CD4-positive, CD25-positive, alpha-beta regulatory T cell (primary cell): ENCODE results near the gene CADM2. TPM values are rescaled to one million over a fixed set of nuclear protein-coding genes. Genes with fewer than 3 reads are reported as not detected.

Experiments used
- ATAC-seq, 2 donors: fragments of 150-1000 bp; cut with Tn5 transposase; one replicate each; pipeline ENCODE4 v1.10.0; 2021; ENCODE audit warnings: low read depth in 2 of 2, moderate number of reproducible peaks in 2 of 2, moderate library complexity in 1 of 2
- DNase-seq, 3 donors: peaks; one replicate each; pipeline versions ENCODE4 v3.0.0 to v3.0.0-alpha.2; 2012 to 2022; ENCODE audit warnings: mixed read lengths in 1 of 3
- H3K27ac ChIP-seq: one replicate; pipeline ENCODE4 v1.7.0; 2013; ENCODE audit warnings: mild to moderate bottlenecking, low read length; ENCODE audit not compliant: insufficient read depth, poor library complexity, severe bottlenecking
- H3K27me3 ChIP-seq: one replicate; pipeline ENCODE4 v1.7.0; 2013; ENCODE audit warnings: low read length; ENCODE audit not compliant: control insufficient read depth, insufficient read depth
- H3K36me3 ChIP-seq: one replicate; pipeline ENCODE4 v1.7.0; 2013; ENCODE audit warnings: mild to moderate bottlenecking, low read length, moderate library complexity; ENCODE audit not compliant: control insufficient read depth, insufficient read depth
- H3K4me1 ChIP-seq: 2 replicates; pipeline ENCODE4 v1.7.0; 2013; ENCODE audit warnings: mild to moderate bottlenecking, low read length; ENCODE audit not compliant: insufficient read depth, control insufficient read depth, poor library complexity, severe bottlenecking
- H3K4me3 ChIP-seq: one replicate; pipeline ENCODE4 v1.7.0; 2013; ENCODE audit warnings: low read depth, mild to moderate bottlenecking, low read length, moderate library complexity
- H3K9me3 ChIP-seq, 2 experiments: 1 replicate in 1 of 2; 2 replicates in 1 of 2; pipeline ENCODE4 v1.7.0; 2013; ENCODE audit warnings: low read length in 2 of 2, mild to moderate bottlenecking in 1 of 2, moderate library complexity in 1 of 2; ENCODE audit not compliant: control insufficient read depth in 2 of 2
- H3K27ac Mint-ChIP-seq, 3 donors: one replicate each; pipeline ENCODE4 v1.8.0; 2020 to 2022; ENCODE audit warnings: mild to moderate bottlenecking in 3 of 3, mixed read lengths in 3 of 3, moderate library complexity in 2 of 3
- H3K27me3 Mint-ChIP-seq: one replicate; pipeline ENCODE4 v1.8.0; 2022; ENCODE audit warnings: mild to moderate bottlenecking, mixed read lengths
- H3K36me3 Mint-ChIP-seq: one replicate; pipeline ENCODE4 v1.8.0; 2020; ENCODE audit warnings: mixed read lengths
- H3K4me1 Mint-ChIP-seq, 4 donors: one replicate each; pipeline ENCODE4 v1.8.0; 2020 to 2022; ENCODE audit warnings: mixed read lengths in 4 of 4, mild to moderate bottlenecking in 1 of 4
- H3K4me3 Mint-ChIP-seq, 4 donors: one replicate each; pipeline ENCODE4 v1.8.0; 2020 to 2022; ENCODE audit warnings: mild to moderate bottlenecking in 4 of 4, mixed read lengths in 4 of 4, moderate library complexity in 3 of 4
- H3K9me3 Mint-ChIP-seq, 7 donors: one replicate each; pipeline ENCODE4 v1.8.0; 2020 to 2022; ENCODE audit warnings: mixed read lengths in 7 of 7, mild to moderate bottlenecking in 3 of 7, moderate library complexity in 2 of 7
- polyA plus RNA-seq, 4 donors: library from polyadenylated mRNA; unstranded; fragments of 300-500 nt; fragmentation: Illumina TruSeq; gene quantifications; one replicate each; pipeline ENCODE4 v1.2.3, GENCODE V29; 2021
- total RNA-seq: library from RNA; stranded (reverse); gene quantifications from one replicate; pipeline ENCODE4 v1.2.3, GENCODE V29; 2022

Gene CADM2
- total and polyA plus RNA-seq, 5 donors from 2014 or later = not detected

DNA sequence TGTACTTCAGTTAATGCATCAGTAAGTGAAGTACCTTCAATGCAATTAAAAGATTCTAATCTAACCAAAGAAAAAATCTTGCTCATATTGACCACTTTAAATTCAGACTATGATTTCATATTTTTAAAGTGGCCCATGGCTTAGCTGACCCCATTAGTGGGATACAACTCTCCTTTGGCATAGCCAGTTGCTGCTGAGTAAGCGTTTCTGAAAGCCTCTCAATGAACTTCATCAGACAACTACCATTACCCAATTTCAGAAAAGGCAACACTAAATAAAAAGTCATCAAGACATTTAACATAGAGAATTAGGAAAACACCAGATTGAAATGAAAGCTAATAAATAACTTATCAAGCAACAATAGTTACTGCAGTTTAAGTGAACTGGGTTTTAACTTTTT lies 27.0 kb downstream of the CADM2 start:
- H3K27ac ChIP-seq = no peak overlapping the region
- no peaks in the 10 kb centered on the region for H3K36me3 ChIP-seq
- Mint-ChIP-seq H3K27ac (no peak overlapping the region), H3K4me1 (no peaks in the 10 kb centered on the region), H3K9me3 (peaks cover 1 to 12% (median 6%) of the 10 kb centered on the region in 7 donors), H3K27me3 (no peaks in the 10 kb centered on the region), H3K4me3 (no peak overlapping the region), H3K36me3 (no peaks in the 10 kb centered on the region)
- no peak for DNase-seq
- H3K4me1 ChIP-seq = no peaks in the 10 kb centered on the region
- no peaks in the 10 kb centered on the region for H3K9me3 ChIP-seq
- H3K27me3 ChIP-seq = no peaks in the 10 kb centered on the region
- no peak overlapping the region for H3K4me3 ChIP-seq
- no peak for ATAC-seq

GRCh38 chr3:84987706-84988504 lies 29.1 kb downstream of the CADM2 start:
- Histone ChIP-seq H3K4me1 (no peaks in the 10 kb centered on the region), H3K4me3 (no peak overlapping the region), H3K9me3 (no peaks in the 10 kb centered on the region), H3K27ac (no peak overlapping the region), H3K27me3 (no peaks in the 10 kb centered on the region), H3K36me3 (no peaks in the 10 kb centered on the region)
- Mint-ChIP-seq H3K27me3 (no peaks in the 10 kb centered on the region), H3K4me3 (no peak overlapping the region), H3K9me3 (peaks cover 2 to 16% (median 6%) of the 10 kb centered on the region in 7 donors), H3K27ac (no peak overlapping the region), H3K4me1 (no peaks in the 10 kb centered on the region), H3K36me3 (no peaks in the 10 kb centered on the region)
- DNase-seq = no peak
- no peak for ATAC-seq

- Mint-ChIP-seq H3K27ac (no peak overlapping the region), H3K9me3 (peaks cover under 1 to 20% (median 8%) of the 10 kb centered on the region in 7 donors), H3K27me3 (no peaks in the 10 kb centered on the region), H3K4me3 (no peak overlapping the region), H3K4me1 (no peaks in the 10 kb centered on the region), H3K36me3 (no peaks in the 10 kb centered on the region)
- H3K4me3 ChIP-seq = no peak overlapping the region
- no peak for DNase-seq
- H3K9me3 ChIP-seq = no peaks in the 10 kb centered on the region
- ATAC-seq = no peak
- no peak overlapping the region for H3K27ac ChIP-seq
- no peaks in the 10 kb centered on the region for H3K4me1 ChIP-seq
- no peaks in the 10 kb centered on the region for H3K36me3 ChIP-seq
- H3K27me3 ChIP-seq = no peaks in the 10 kb centered on the region
These were observed 30.3 kb downstream of the CADM2 start for GRCh38 chr3:84989102-84989501.

- Mint-ChIP-seq H3K4me1 (no peaks in the 10 kb centered on the region), H3K4me3 (no peak overlapping the region), H3K27ac (no peak overlapping the region), H3K27me3 (no peaks in the 10 kb centered on the region), H3K9me3 (peaks cover 0 to 16% (median 4%) of the 10 kb centered on the region in 7 donors), H3K36me3 (no peaks in the 10 kb centered on the region)
- Histone ChIP-seq H3K9me3 (no peaks in the 10 kb centered on the region), H3K36me3 (no peaks in the 10 kb centered on the region), H3K4me3 (no peak overlapping the region), H3K27ac (no peak overlapping the region), H3K4me1 (no peaks in the 10 kb centered on the region), H3K27me3 (no peaks in the 10 kb centered on the region)
- ATAC-seq (no peak), DNase-seq (no peak)
These were observed 32.7 kb downstream of the CADM2 start for GRCh38 chr3:84991422-84991900.

DNA sequence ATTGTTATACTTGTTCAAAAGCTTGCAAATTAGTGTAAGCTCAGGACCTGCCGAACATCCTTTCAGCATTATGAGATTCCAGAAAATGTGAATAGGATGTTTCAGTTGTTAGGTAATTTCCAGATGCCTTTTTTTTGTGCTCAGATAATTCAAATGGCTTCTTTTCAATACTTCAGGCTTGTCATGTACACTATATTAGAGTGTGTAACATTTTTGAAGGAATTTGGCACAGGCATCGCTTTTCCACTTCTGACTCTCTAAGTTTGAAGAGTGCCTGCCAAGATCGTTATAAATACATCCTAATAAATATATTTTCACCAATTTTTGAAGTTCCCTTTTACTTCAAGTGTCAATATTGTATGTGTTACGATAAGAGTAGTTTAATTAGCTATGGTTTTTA lies 35.2 kb downstream of the CADM2 start:
- H3K27me3 ChIP-seq = no peaks in the 10 kb centered on the region
- H3K4me1 ChIP-seq = no peaks in the 10 kb centered on the region
- H3K36me3 Mint-ChIP-seq = no peaks in the 10 kb centered on the region
- H3K4me3 ChIP-seq = no peak overlapping the region
- no peaks in the 10 kb centered on the region for H3K4me1 Mint-ChIP-seq
- no peaks in the 10 kb centered on the region for H3K36me3 ChIP-seq
- ATAC-seq (no peak), DNase-seq (no peak)
- H3K9me3 Mint-ChIP-seq = peaks cover 0 to 13% (median 1%) of the 10 kb centered on the region in 7 donors
- H3K27ac Mint-ChIP-seq = no peak overlapping the region
- no peaks in the 10 kb centered on the region for H3K27me3 Mint-ChIP-seq
- H3K4me3 Mint-ChIP-seq = no peak overlapping the region
- H3K27ac ChIP-seq = no peak overlapping the region
- no peaks in the 10 kb centered on the region for H3K9me3 ChIP-seq

GRCh38 chr3:84998545-84998944 lies 39.8 kb downstream of the CADM2 start:
- H3K36me3 Mint-ChIP-seq = no peaks in the 10 kb centered on the region
- no peaks in the 10 kb centered on the region for H3K36me3 ChIP-seq
- H3K27me3 Mint-ChIP-seq = no peaks in the 10 kb centered on the region
- H3K4me1 ChIP-seq = no peaks in the 10 kb centered on the region
- H3K27ac ChIP-seq = no peak overlapping the region
- ATAC-seq = no peak
- peaks cover 0 to 6% (median 3%) of the 10 kb centered on the region in 7 donors for H3K9me3 Mint-ChIP-seq
- H3K27me3 ChIP-seq = no peaks in the 10 kb centered on the region
- H3K4me1 Mint-ChIP-seq = no peaks in the 10 kb centered on the region
- H3K4me3 ChIP-seq = no peak overlapping the region
- no peak overlapping the region for H3K4me3 Mint-ChIP-seq
- no peaks in the 10 kb centered on the region for H3K9me3 ChIP-seq
- DNase-seq = no peak
- H3K27ac Mint-ChIP-seq = no peak overlapping the region

- Histone ChIP-seq H3K27me3 (no peaks in the 10 kb centered on the region), H3K9me3 (no peaks in the 10 kb centered on the region), H3K27ac (no peak overlapping the region), H3K36me3 (no peaks in the 10 kb centered on the region), H3K4me1 (no peaks in the 10 kb centered on the region), H3K4me3 (no peak overlapping the region)
- Mint-ChIP-seq H3K27ac (no peak overlapping the region), H3K4me1 (no peaks in the 10 kb centered on the region), H3K4me3 (no peak overlapping the region), H3K9me3 (peaks cover 0 to 6% (median 3%) of the 10 kb centered on the region in 7 donors), H3K27me3 (no peaks in the 10 kb centered on the region), H3K36me3 (no peaks in the 10 kb centered on the region)
- no peak for ATAC-seq
- DNase-seq = no peak
These were observed 44.7 kb downstream of the CADM2 start for GRCh38 chr3:85003479-85003878.

GRCh38 chr3:85004147-85004546 lies 45.4 kb downstream of the CADM2 start:
- Mint-ChIP-seq H3K4me3 (no peak overlapping the region), H3K36me3 (no peaks in the 10 kb centered on the region), H3K27me3 (no peaks in the 10 kb centered on the region), H3K4me1 (no peaks in the 10 kb centered on the region), H3K27ac (no peak overlapping the region), H3K9me3 (peaks cover 0 to 10% (median 3%) of the 10 kb centered on the region in 7 donors)
- H3K27ac ChIP-seq = no peak overlapping the region
- H3K4me1 ChIP-seq = no peaks in the 10 kb centered on the region
- no peak overlapping the region for H3K4me3 ChIP-seq
- no peaks in the 10 kb centered on the region for H3K27me3 ChIP-seq
- ATAC-seq (no peak), DNase-seq (no peak)
- H3K9me3 ChIP-seq = no peaks in the 10 kb centered on the region
- H3K36me3 ChIP-seq = no peaks in the 10 kb centered on the region
